A549 (cell line): ENCODE measurements around the gene PLA1A.

Source experiments
- CEBPB ChIP-seq, 2 experiments: fragments of >200 bp in 1 of 2; sonication (Bioruptor Twin) in 1 of 2; formaldehyde crosslinking in 1 of 2; IDR thresholded peaks; 2 replicates each; pipeline ENCODE4 v1.6.1; 2012 to 2016
- JUNB ChIP-seq: fragments of >200 bp; sonication (Bioruptor Twin); formaldehyde crosslinking; IDR thresholded peaks from 2 replicates; pipeline ENCODE4 v1.6.1; 2016
- POLR2A ChIP-seq: IDR thresholded peaks from 2 replicates; pipeline ENCODE4 v1.6.1; 2012; ENCODE audit warnings: mild to moderate bottlenecking, low read length
- RARB ChIP-seq: fragments of 250-450 bp; sonication (Bioruptor Pico); IDR thresholded peaks from 2 replicates; pipeline ENCODE4 v1.8.0; 2021; ENCODE audit warnings: mild to moderate bottlenecking, moderate library complexity
- RCOR1 ChIP-seq: fragments of 150-350 bp; IDR thresholded peaks from 2 replicates; pipeline ENCODE4 v1.6.1; 2014; ENCODE audit warnings: antibody characterized with exemption, low read length, low read depth
- TF ChIP-seq, protein P1 (sequence below): fragments of >200 bp; sonication (Bioruptor Twin); formaldehyde crosslinking; IDR thresholded peaks from 3 replicates; pipeline ENCODE4 v1.5.1; 2016
- TF ChIP-seq, protein P2 (sequence below): fragments of 200-600 bp; sonication (generic); IDR thresholded peaks from 2 replicates; pipeline ENCODE4 v1.6.1; 2016; ENCODE audit warnings: antibody characterized with exemption, mild to moderate bottlenecking, moderate library complexity

DNA sequence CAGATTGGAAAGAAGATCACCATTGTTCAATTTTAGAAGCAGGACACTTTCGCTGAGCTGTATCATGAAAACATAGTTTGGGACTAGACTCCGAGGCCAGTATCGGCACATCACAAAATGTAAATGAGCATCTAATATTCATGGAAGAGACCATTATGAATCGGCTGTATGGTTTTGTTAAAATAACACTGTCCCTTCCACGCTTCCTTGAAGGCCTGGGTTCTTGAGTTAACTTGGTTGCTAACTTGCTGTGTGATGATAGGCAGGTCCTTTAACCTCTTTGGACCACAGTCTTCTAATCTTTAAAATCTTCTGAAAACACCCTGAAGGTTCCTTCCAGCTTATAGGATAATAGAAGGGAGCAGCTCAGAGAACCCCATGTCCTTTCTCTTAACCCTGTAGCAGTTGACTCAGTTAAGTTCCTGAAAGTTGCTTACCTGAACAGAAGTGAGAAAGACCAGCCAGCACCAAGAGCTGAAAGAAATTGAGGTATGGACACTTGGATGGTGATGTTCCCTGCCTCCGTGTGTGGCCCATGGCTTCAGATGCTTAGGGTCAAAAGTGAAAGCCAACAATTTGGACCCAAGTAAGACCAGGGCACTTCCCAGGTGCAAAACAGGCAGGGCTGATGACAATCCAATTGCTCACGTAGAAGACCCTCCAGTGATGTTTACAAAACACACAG is 40.4 kb upstream of the PLA1A start:
- TF ChIP-seq, protein P1, sequence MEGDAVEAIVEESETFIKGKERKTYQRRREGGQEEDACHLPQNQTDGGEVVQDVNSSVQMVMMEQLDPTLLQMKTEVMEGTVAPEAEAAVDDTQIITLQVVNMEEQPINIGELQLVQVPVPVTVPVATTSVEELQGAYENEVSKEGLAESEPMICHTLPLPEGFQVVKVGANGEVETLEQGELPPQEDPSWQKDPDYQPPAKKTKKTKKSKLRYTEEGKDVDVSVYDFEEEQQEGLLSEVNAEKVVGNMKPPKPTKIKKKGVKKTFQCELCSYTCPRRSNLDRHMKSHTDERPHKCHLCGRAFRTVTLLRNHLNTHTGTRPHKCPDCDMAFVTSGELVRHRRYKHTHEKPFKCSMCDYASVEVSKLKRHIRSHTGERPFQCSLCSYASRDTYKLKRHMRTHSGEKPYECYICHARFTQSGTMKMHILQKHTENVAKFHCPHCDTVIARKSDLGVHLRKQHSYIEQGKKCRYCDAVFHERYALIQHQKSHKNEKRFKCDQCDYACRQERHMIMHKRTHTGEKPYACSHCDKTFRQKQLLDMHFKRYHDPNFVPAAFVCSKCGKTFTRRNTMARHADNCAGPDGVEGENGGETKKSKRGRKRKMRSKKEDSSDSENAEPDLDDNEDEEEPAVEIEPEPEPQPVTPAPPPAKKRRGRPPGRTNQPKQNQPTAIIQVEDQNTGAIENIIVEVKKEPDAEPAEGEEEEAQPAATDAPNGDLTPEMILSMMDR = no peak
- TF ChIP-seq CEBPB (IDR thresholded peaks at IDR 0.05) (no peak), POLR2A (no peak), JUNB (no peak), RCOR1 (no peak), RARB (CRISPR knock-in tag) (no peak)
- TF ChIP-seq, protein P2, sequence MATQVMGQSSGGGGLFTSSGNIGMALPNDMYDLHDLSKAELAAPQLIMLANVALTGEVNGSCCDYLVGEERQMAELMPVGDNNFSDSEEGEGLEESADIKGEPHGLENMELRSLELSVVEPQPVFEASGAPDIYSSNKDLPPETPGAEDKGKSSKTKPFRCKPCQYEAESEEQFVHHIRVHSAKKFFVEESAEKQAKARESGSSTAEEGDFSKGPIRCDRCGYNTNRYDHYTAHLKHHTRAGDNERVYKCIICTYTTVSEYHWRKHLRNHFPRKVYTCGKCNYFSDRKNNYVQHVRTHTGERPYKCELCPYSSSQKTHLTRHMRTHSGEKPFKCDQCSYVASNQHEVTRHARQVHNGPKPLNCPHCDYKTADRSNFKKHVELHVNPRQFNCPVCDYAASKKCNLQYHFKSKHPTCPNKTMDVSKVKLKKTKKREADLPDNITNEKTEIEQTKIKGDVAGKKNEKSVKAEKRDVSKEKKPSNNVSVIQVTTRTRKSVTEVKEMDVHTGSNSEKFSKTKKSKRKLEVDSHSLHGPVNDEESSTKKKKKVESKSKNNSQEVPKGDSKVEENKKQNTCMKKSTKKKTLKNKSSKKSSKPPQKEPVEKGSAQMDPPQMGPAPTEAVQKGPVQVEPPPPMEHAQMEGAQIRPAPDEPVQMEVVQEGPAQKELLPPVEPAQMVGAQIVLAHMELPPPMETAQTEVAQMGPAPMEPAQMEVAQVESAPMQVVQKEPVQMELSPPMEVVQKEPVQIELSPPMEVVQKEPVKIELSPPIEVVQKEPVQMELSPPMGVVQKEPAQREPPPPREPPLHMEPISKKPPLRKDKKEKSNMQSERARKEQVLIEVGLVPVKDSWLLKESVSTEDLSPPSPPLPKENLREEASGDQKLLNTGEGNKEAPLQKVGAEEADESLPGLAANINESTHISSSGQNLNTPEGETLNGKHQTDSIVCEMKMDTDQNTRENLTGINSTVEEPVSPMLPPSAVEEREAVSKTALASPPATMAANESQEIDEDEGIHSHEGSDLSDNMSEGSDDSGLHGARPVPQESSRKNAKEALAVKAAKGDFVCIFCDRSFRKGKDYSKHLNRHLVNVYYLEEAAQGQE = no peak
